PC-3 (cell line): ENCODE measurements around the gene SARDH.

ENCODE experiments used
- EZH2phosphoT487 ChIP-seq: fragments of 300-600 bp; sonication (generic); IDR thresholded peaks from 2 replicates; pipeline ENCODE4 v1.6.1; 2018; ENCODE audit warnings: mild to moderate bottlenecking, antibody characterized with exemption, low read length, borderline replicate concordance
- TF ChIP-seq, protein P1 (sequence below): fragments of 300-600 bp; sonication (generic); conservative IDR thresholded peaks from 2 replicates; pipeline ENCODE4 v1.5.1; 2017; ENCODE audit warnings: antibody characterized with exemption, low read depth, mild to moderate bottlenecking, low read length

DNA sequence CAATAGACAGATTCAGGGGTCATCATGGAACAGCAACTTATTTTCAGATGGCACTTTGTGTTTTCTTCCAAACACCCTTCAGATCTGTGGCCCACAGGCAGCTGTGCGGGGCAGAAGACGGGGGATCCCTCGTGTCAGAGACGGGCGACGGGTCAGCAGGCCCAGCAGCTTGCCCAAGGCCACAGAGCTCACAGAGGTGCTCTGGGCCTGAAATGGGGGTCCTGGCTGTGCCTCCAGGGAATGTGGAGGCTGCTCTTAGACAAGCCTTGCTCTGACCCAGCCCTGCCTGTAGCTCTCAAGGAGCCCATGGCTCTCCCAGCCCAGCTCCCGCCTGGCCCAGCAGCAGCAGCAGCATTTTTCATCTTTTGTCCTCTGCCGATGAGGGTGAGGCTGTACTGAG, 40.9 kb upstream of the SARDH start:
- TF ChIP-seq, protein P1, sequence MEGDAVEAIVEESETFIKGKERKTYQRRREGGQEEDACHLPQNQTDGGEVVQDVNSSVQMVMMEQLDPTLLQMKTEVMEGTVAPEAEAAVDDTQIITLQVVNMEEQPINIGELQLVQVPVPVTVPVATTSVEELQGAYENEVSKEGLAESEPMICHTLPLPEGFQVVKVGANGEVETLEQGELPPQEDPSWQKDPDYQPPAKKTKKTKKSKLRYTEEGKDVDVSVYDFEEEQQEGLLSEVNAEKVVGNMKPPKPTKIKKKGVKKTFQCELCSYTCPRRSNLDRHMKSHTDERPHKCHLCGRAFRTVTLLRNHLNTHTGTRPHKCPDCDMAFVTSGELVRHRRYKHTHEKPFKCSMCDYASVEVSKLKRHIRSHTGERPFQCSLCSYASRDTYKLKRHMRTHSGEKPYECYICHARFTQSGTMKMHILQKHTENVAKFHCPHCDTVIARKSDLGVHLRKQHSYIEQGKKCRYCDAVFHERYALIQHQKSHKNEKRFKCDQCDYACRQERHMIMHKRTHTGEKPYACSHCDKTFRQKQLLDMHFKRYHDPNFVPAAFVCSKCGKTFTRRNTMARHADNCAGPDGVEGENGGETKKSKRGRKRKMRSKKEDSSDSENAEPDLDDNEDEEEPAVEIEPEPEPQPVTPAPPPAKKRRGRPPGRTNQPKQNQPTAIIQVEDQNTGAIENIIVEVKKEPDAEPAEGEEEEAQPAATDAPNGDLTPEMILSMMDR, result no peak
- no peak for TF ChIP-seq EZH2phosphoT487
